C4-2B (cell line): ENCODE results near the gene SNCAIP.

Experiments used
- ZFX ChIP-seq: fragments of 450-650 bp; IDR thresholded peaks from 2 replicates; pipeline ENCODE4 v1.6.1; 2017
- TF ChIP-seq, protein P1 (sequence below): fragments of 450-650 bp; conservative IDR thresholded peaks from 2 replicates; pipeline ENCODE4 v1.5.1; 2017; ENCODE audit warnings: mild to moderate bottlenecking

DNA sequence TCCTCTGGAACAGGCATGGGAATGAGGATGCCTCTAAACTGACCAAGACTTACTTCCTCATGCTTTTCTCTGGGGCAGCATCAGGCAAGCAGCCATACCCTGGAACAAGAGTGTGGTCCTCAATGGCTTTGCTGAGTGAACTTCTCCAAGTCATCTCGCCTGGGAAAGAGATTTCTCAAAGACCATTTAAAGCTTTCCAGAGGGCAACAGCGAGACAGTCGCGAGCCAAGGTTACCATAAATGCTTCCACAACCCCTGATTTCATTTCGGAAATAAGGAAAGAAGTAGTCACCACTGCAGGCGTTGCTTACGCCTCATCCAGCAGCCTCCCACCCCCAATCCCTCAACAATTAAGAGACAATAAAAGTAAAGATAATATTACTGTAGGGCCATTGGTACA is 1.1 kb upstream of the SNCAIP start:
- TF ChIP-seq, protein P1, sequence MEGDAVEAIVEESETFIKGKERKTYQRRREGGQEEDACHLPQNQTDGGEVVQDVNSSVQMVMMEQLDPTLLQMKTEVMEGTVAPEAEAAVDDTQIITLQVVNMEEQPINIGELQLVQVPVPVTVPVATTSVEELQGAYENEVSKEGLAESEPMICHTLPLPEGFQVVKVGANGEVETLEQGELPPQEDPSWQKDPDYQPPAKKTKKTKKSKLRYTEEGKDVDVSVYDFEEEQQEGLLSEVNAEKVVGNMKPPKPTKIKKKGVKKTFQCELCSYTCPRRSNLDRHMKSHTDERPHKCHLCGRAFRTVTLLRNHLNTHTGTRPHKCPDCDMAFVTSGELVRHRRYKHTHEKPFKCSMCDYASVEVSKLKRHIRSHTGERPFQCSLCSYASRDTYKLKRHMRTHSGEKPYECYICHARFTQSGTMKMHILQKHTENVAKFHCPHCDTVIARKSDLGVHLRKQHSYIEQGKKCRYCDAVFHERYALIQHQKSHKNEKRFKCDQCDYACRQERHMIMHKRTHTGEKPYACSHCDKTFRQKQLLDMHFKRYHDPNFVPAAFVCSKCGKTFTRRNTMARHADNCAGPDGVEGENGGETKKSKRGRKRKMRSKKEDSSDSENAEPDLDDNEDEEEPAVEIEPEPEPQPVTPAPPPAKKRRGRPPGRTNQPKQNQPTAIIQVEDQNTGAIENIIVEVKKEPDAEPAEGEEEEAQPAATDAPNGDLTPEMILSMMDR, result no peak
- no peak for TF ChIP-seq ZFX
